IMR-90 (cell line): ENCODE data around the gene GSTA4.

Experiments used
- BHLHE40 ChIP-seq: fragments of 150-350 bp; IDR thresholded peaks from 2 replicates; pipeline ENCODE4 v1.6.1; 2016; ENCODE audit warnings: mild to moderate bottlenecking, low read depth, low read length
- CEBPB ChIP-seq: IDR thresholded peaks from 2 replicates; pipeline ENCODE4 v1.6.1; 2012; ENCODE audit warnings: low read depth, low read length, improper control_type of control experiment
- CHD1 ChIP-seq: IDR thresholded peaks from 2 replicates; pipeline ENCODE4 v1.6.1; 2012; ENCODE audit warnings: low read depth, low read length, improper control_type of control experiment
- MXI1 ChIP-seq: IDR thresholded peaks from 2 replicates; pipeline ENCODE4 v1.6.1; 2012; ENCODE audit warnings: low read depth, mild to moderate bottlenecking, low read length, moderate library complexity, borderline replicate concordance
- NFE2L2 ChIP-seq: fragments of 150-350 bp; IDR thresholded peaks from 2 replicates; pipeline ENCODE4 v1.6.1; 2016; ENCODE audit warnings: low read depth, mild to moderate bottlenecking, low read length
- POLR2A ChIP-seq: IDR thresholded peaks from 2 replicates; pipeline ENCODE4 v1.6.1; 2012; ENCODE audit warnings: mild to moderate bottlenecking, low read depth, low read length
- RAD21 ChIP-seq: IDR thresholded peaks from 2 replicates; pipeline ENCODE4 v1.6.1; 2012; ENCODE audit warnings: low read length, improper control_type of control experiment
- RCOR1 ChIP-seq: IDR thresholded peaks from 2 replicates; pipeline ENCODE4 v1.6.1; 2012; ENCODE audit warnings: mild to moderate bottlenecking, low read length, improper control_type of control experiment; ENCODE audit not compliant: insufficient replicate concordance
- RFX5 ChIP-seq: IDR thresholded peaks from 2 replicates; pipeline ENCODE4 v1.8.0; 2012; ENCODE audit warnings: low read depth, mild to moderate bottlenecking, low read length, moderate library complexity
- SMC3 ChIP-seq: fragments of 150-350 bp; IDR thresholded peaks from 2 replicates; pipeline ENCODE4 v1.6.1; 2016; ENCODE audit warnings: low read depth, mild to moderate bottlenecking, antibody characterized with exemption, low read length, moderate library complexity
- TF ChIP-seq, protein P1 (sequence below): conservative IDR thresholded peaks from 2 replicates; pipeline ENCODE4 v1.5.1; 2012; ENCODE audit warnings: mild to moderate bottlenecking, low read depth, low read length, improper control_type of control experiment
- TF ChIP-seq, protein P2 (sequence below): fragments of 150-350 bp; IDR thresholded peaks from 2 replicates; pipeline ENCODE4 v1.6.1; 2017; ENCODE audit warnings: mild to moderate bottlenecking, antibody characterized with exemption, low read length, low read depth

GRCh38 chr6:52995913-52996645 is 995 bp upstream of the GSTA4 start:
- no peak for TF ChIP-seq CHD1
- no peak for TF ChIP-seq MXI1
- TF ChIP-seq POLR2A, result no peak
- no peak for TF ChIP-seq BHLHE40
- no peak for TF ChIP-seq RFX5
- TF ChIP-seq, protein P1, sequence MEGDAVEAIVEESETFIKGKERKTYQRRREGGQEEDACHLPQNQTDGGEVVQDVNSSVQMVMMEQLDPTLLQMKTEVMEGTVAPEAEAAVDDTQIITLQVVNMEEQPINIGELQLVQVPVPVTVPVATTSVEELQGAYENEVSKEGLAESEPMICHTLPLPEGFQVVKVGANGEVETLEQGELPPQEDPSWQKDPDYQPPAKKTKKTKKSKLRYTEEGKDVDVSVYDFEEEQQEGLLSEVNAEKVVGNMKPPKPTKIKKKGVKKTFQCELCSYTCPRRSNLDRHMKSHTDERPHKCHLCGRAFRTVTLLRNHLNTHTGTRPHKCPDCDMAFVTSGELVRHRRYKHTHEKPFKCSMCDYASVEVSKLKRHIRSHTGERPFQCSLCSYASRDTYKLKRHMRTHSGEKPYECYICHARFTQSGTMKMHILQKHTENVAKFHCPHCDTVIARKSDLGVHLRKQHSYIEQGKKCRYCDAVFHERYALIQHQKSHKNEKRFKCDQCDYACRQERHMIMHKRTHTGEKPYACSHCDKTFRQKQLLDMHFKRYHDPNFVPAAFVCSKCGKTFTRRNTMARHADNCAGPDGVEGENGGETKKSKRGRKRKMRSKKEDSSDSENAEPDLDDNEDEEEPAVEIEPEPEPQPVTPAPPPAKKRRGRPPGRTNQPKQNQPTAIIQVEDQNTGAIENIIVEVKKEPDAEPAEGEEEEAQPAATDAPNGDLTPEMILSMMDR, result no peak
- no peak for TF ChIP-seq RCOR1
- TF ChIP-seq, protein P2, sequence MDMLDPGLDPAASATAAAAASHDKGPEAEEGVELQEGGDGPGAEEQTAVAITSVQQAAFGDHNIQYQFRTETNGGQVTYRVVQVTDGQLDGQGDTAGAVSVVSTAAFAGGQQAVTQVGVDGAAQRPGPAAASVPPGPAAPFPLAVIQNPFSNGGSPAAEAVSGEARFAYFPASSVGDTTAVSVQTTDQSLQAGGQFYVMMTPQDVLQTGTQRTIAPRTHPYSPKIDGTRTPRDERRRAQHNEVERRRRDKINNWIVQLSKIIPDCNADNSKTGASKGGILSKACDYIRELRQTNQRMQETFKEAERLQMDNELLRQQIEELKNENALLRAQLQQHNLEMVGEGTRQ, result no peak
- no peak for TF ChIP-seq CEBPB
- no peak for TF ChIP-seq RAD21
- no peak for TF ChIP-seq SMC3
- TF ChIP-seq NFE2L2, result no peak
